Sigmoid colon (tissue), 4 donors: ENCODE measurements around the gene MASTL.

Experiments
- CTCF ChIP-seq, 4 experiments: fragments of 450-650 bp in 3 of 4; fragments of 200-600 bp in 1 of 4; IDR thresholded peaks; one replicate each; pipeline ENCODE4 v1.5.1; 2016 to 2019; ENCODE audit warnings: antibody characterized with exemption in 4 of 4, mild to moderate bottlenecking in 3 of 4, moderate library complexity in 2 of 4
- EP300 ChIP-seq, 4 donors: sonication (generic); formaldehyde crosslinking; IDR thresholded peaks; one replicate each; pipeline ENCODE4 v1.6.1; 2017; ENCODE audit warnings: antibody characterized with exemption in 4 of 4
- POLR2A ChIP-seq, 2 donors: fragments of 450-650 bp; IDR thresholded peaks; one replicate each; pipeline ENCODE4 v1.6.1; 2016; ENCODE audit warnings: antibody characterized with exemption in 2 of 2, mild to moderate bottlenecking in 2 of 2, moderate library complexity in 2 of 2
- POLR2AphosphoS5 ChIP-seq, 4 donors: sonication (generic); formaldehyde crosslinking; IDR thresholded peaks; one replicate each; pipeline ENCODE4 v1.6.1; 2017; ENCODE audit warnings: antibody characterized with exemption in 4 of 4

- TF ChIP-seq POLR2A (IDR thresholded peaks at IDR 0.05) = no peak
- no peak for TF ChIP-seq EP300 (IDR thresholded peaks at IDR 0.05)
- TF ChIP-seq CTCF (IDR thresholded peaks at IDR 0.05) = no peak
- TF ChIP-seq POLR2AphosphoS5 (IDR thresholded peaks at IDR 0.05) = no peak
Measured at GRCh38 chr10:27207350-27207749, 52.2 kb downstream of the MASTL start.
